ENCODE results near the gene CEBPE.

CEBPE gene

DNA sequence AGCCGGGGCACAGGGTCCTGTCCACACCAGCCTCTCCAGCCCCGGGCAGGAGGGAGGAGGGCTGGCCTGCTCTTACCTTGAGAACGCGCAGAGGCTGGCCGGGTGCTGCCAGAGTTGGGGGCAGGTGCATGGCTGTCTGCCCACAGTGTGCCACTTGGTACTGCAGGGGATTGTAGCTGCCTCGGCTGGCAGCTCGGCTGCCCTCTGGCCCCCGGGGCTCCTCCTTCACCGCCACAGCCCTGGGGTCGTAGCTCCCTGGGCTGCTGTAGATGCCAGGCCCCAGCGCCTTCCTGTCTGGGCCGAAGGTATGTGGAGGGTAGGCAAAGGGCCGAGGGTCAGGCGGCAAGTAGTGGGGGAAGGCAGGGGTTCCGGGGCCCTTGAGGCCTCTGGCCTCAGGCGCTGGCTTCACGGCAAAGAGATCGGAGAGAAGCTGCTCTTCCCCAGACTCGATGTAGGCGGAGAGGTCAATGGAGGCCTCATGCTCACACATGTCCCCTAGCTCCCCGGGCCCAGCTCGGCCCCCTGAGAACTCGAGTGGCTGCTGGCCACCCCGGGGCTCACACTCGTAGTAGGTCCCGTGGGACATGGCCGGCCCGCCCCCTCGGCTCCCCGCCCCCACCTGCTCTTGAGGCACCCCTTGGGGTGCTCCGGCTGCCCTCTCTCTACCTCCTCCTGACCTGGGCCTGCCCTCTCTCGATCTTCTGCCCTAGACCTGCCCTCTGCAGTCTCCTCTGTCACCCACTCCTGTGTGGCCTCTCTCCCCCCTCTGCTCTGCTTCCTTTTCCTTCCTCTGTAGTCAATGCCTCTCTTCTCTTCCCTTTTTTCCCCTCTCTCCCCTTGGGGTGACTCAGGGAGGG lies at the start of gene CEBPE:
Gene CEBPE, minus strand, starts transcription at position 750 of the 857 bp plus-strand sequence. Its CDS starts 164 bp downstream, at position 586.
- DNase-seq (ENCODE audit: low read depth, low spot score) = no peak

GRCh38 chr14:23168246-23168645 lies 49.2 kb upstream of the CEBPE start:
- no peak for DNase-seq (ENCODE audit: low read depth, low spot score)

DNA sequence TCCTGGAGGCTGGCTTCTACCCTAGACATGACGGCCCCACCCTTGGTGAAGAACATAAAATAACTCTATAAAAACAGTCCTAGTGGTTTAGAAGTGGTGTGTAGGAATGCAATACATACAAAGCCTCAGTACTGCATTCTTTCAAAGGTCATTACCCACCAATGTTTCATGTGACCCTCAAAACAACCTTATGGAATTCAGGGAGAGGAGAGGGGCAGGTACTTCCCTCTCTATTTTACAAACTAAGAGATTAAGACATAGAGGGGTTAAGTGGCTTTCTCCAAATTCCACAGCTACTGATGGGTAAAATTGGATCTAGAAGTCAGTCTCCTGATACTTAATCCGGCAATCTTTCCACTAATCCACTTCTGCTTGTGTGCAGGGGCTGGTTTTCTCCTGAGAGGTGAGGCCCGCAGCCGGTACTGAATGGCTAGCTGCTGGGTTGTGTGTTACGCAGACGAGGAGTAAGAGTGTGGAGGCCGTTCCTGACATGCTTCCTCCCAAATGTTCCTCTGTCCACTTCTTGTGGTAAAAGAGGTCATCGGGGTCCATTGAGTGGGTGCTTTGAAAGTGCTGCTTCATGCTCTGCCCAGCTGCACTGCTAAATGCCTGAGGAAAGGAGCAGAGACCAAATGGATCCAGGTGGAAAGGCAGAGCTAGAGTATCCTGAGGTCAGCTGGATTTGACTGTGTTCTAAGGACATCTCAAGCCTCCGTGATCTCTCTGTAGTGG lies 48.2 kb upstream of the CEBPE start:
- no peak for DNase-seq (ENCODE audit: low read depth, low spot score)

GRCh38 chr14:23164949-23165348 lies 45.9 kb upstream of the CEBPE start:
- DNase-seq (ENCODE audit: low read depth, low spot score) = no peak

GRCh38 chr14:23164250-23164649 lies 45.2 kb upstream of the CEBPE start:
- DNase-seq (ENCODE audit: low read depth, low spot score) = no peak

- no peak for DNase-seq (ENCODE audit: low read depth, low spot score)
Observed at GRCh38 chr14:23163830-23164229, 44.8 kb upstream of the CEBPE start.

GRCh38 chr14:23162800-23163199 lies 43.7 kb upstream of the CEBPE start:
- DNase-seq (ENCODE audit: low read depth, low spot score) = no peak

- no peak for DNase-seq (ENCODE audit: low read depth, low spot score)
Observed at GRCh38 chr14:23162005-23162404, 43.0 kb upstream of the CEBPE start.

DNA sequence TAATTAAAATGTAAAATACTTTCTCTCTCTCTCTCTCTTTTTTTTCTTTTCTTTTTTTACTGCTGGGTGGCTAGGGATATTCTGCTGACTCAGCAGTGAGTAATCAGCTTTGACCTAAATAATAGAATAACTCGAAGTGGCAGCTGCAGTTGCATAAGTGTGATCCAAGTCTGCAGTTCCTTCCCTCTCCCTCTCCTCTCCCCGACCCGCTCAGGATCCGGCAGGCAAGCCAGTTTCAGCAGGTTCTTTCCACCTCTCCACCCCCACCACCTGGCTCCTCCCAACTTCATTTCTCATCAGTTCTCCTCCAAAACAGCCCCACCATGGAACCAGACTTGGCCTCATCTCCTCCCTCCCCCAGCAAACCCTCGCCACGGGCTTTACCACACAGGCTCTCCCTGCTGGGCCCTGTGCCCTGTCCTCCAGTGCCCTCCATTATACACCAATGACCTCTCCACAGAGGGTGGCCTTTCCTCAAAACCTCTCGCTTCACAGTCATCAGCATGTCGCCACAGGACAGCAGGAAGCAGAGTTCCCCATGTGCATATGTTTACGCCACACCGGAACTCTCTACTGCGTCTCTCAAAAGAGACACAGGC lies 42.0 kb upstream of the CEBPE start:
- peak; percentile 86 for DNase-seq (ENCODE audit: low read depth, low spot score)

DNA sequence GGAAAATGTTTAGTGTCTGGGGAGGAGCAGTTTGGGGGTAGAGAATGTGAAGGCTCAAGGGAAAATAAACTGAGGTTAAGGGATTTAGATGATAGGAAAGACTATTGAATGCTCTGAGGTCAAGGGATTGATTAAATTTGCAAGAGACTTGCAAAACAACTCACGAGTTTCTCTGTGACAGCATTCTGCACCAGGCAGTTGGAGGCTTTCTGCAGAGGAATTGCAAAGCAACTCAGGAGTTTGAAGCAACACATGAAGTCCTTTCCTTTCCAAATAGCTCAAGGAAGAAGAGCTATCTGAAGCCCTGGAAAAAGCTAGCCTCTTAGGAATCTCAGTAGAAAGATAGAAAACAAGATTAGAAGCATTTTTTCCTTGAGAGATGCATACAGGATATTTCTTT lies 40.5 kb upstream of the CEBPE start:
- no peak for DNase-seq (ENCODE audit: low read depth, low spot score)

- DNase-seq (ENCODE audit: low read depth, low spot score) = no peak
Observed at GRCh38 chr14:23158779-23159178, 39.7 kb upstream of the CEBPE start.

- DNase-seq (ENCODE audit: low read depth, low spot score) = peak; percentile 78
Observed at GRCh38 chr14:23154964-23155587, 36.0 kb upstream of the CEBPE start.

DNA sequence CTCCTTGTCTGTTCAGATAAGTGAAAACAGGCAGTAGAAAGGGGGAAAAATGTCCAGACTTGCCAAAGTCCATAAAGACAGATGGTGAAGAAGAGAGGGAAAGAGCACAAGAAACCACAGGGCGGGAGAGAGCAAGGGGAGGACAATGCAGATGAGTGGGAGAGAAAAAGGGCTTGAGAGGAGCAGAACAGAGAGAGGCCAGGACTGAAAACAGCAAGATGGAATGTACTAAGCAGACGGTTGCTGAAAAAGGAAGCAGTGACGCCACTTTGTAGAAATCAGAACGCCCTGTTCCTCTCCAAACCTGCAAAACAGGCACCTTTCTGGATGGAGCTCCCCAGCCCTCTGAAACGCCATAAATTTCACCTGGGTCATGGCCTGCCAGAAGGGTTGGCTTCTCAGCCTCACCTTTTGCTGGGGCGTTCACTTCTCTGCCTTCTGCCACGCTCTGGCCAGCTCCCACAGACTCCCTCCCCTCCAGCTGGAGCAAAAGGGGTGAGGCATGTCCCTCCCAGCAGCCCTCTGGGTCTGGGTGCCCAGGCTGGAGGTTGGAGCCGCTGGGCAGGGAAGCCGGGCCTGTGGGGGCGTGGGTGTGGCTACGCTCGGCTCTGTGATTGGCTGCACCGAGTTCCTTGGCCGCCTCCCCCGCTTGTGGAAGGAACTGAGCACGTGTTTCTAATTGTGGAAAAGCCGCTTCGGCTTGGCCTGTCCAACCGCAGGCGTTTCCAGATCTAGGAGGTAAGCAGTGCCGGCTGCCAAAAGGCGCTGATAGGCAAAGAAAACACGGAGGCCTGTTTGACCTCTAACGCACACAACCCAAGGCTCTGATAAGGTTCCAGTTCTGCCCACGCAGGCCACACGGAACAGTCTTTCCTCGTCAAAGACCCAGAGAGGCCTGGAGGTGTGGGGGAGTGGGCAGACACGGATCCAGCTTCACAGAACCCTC lies 35.1 kb upstream of the CEBPE start:
- DNase-seq (ENCODE audit: low read depth, low spot score) = peak; percentile 87

GRCh38 chr14:23151342-23151741 lies 32.3 kb upstream of the CEBPE start:
- DNase-seq (ENCODE audit: low read depth, low spot score) = no peak

- no peak for DNase-seq (ENCODE audit: low read depth, low spot score)
Observed at GRCh38 chr14:23149745-23150144, 30.7 kb upstream of the CEBPE start.

GRCh38 chr14:23148591-23149249 lies 29.7 kb upstream of the CEBPE start:
- no peak for DNase-seq (ENCODE audit: low read depth, low spot score)

DNA sequence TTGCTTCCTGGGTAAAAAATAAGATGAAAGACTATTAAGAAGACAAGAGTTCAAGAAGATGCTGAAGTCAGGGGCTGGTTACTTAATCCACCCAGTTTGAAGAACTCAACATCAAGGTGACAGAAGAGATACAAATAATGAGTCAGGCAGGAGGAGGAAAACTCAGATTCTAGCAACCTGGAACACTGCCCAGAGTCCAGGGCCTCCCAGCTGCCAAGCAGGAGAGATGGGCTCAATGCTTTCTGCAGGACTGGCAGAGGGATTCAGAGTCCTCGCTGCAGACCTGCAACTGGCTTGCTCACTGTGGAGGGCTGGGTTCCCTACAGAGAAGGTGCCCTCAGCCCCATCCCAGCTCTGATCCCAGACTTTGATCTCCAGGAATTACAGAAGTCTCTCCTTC lies 28.6 kb upstream of the CEBPE start:
- no peak for DNase-seq (ENCODE audit: low read depth, low spot score)

- no peak for DNase-seq (ENCODE audit: low read depth, low spot score)
Observed at GRCh38 chr14:23146980-23147379, 27.9 kb upstream of the CEBPE start.

DNA sequence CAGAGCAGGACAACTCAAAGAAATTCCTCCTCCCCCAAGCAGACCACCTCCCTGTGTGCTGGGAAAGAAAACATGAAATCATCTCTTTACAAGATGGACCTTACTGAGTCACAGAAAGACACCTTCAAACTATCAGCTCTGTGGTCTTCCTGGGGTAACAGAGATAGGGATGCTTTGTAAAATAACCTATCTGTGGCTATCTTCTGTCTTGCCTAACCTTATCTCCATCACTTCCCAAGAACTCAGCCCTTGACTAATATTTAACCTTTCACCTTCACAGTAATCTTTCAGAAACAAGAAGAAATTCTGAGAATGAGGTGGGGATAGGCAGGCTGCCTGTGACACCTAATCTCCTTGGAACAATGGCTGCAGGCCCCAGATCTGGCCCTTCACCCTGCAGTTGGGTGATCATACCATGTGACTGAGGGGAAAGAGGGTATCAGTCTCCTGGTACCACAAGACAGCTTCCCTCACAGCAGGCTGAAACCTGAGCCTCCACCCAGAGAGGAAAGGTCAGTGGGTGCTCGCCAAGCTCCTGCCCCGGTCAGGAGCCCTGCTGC lies 27.4 kb upstream of the CEBPE start:
- DNase-seq (ENCODE audit: low read depth, low spot score) = peak; percentile 28

- DNase-seq (ENCODE audit: low read depth, low spot score) = peak; percentile 66
Observed at GRCh38 chr14:23145794-23146350, 26.8 kb upstream of the CEBPE start.
